ENCODE results near the gene CCR7.
A peak's percentile ranks its signal among the peaks of the same experiment; 100 is the strongest.

Gene CCR7

DNA sequence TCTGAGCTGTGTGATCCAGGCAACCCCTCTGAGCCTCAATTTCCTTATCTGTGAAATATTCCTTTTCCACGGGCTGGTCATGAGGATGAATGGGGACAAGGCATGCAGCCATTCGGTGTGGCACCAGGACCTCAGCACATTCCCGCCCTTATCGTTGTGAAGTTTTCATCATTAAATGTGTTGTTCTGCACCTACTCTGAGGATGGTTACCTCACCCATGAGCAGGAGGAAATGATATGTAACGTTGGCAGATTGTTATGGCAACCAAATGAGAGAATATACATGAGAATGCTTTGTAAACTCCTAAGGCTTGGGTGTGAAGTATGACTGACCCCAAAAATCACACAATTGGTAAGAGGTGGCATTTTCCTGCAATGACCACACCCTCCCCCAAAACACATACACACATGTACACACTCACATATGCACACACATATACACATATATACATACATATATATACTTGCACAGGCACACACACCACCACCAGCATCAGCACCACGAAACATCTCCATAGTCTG is 42.8 kb upstream of the CCR7 start:
- DNase-seq (ENCODE audit: low read depth) = no peak
- TF ChIP-seq, protein P1, sequence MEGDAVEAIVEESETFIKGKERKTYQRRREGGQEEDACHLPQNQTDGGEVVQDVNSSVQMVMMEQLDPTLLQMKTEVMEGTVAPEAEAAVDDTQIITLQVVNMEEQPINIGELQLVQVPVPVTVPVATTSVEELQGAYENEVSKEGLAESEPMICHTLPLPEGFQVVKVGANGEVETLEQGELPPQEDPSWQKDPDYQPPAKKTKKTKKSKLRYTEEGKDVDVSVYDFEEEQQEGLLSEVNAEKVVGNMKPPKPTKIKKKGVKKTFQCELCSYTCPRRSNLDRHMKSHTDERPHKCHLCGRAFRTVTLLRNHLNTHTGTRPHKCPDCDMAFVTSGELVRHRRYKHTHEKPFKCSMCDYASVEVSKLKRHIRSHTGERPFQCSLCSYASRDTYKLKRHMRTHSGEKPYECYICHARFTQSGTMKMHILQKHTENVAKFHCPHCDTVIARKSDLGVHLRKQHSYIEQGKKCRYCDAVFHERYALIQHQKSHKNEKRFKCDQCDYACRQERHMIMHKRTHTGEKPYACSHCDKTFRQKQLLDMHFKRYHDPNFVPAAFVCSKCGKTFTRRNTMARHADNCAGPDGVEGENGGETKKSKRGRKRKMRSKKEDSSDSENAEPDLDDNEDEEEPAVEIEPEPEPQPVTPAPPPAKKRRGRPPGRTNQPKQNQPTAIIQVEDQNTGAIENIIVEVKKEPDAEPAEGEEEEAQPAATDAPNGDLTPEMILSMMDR (IDR thresholded peaks at IDR 0.05; ENCODE audit: insufficient read depth, low read depth, low read length, missing control alignments) = no peak
- no peak overlapping the region for H3K4me3 ChIP-seq (ENCODE audit: low read depth, low read length)

DNA sequence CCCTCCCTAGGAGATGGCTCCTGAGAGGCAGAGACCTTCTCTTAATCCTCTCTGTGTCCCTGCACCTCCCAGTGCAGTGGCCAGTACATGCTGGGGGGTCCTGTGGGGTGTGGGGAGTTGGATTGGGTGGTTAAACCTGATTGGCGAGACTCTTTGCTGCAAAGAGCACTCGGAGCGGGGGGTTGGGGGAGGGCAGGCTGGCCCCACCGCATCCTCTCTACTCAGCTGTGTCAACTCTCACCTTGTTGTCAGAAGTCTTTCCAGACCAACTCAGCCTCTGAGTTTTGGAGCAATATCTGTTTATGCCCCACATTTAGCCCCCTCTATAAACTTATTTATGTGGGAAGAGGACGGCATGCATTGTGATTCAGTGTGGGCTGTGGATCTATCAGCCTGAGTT is 42.4 kb upstream of the CCR7 start:
- TF ChIP-seq, protein P1 (IDR thresholded peaks at IDR 0.05; ENCODE audit: insufficient read depth, low read depth, low read length, missing control alignments) = no peak
- no peak overlapping the region for H3K4me3 ChIP-seq (ENCODE audit: low read depth, low read length)
- DNase-seq (ENCODE audit: low read depth) = no peak

DNA sequence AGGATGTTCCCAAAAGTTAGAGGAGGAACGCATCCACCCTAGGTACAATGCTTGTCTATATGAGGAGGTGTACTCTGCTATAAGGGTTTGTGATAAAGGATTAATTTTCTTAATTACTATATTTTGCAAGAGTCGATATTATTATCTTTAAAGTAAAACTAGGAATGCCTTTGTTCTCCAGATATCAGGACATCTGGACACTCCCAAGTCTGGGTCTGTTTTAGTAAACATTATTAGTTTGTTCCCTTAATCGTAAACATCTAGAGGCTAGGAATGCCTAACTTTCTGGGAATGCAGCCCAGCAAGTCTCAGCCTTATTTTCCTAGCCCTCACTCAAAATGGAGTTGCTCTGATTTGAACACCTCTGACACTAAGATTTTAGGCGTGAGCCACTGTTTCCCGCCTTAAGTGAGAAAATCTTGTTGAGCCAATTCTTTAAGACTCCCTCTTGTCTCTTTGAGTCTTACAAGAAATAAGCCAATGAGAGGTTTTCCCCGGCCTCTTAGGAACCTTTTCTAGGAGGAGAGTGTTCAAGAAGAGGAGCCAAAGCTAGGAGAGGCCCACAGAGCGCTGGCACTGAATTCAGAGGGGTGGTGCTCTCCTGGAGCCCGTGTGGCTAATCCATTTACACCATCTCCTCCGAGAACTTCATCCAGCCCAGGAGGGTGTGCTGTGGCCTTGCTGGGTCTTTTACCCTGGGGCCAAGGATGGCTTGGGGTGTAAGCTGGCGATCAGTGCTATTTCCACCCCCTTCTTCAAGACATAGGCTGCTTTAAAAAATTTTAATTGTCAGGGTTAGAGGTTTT is 41.5 kb upstream of the CCR7 start:
- DNase-seq (ENCODE audit: low read depth) = no peak
- H3K4me3 ChIP-seq (ENCODE audit: low read depth, low read length) = no peak overlapping the region
- TF ChIP-seq, protein P1 (IDR thresholded peaks at IDR 0.05; ENCODE audit: insufficient read depth, low read depth, low read length, missing control alignments) = no peak

DNA sequence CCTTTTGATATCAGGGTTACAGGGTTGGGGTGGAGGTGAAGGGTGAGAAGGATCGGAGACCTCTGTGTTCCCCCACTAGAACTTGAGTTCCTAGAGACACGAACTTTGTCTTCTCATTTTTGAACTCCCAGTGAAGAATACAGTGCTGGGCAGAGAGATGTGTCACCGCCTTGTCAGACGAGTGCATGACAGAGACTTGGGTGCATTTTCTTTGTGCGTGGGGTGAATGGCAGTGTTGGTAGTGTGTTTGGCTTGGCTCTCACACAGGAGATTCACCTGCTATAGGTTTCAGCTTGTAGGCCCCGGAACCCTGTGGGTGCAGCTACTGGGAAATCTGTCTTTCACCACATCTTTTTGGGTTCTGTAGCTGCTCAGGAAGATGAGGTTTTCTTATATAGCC is 40.0 kb upstream of the CCR7 start:
- H3K4me3 ChIP-seq (ENCODE audit: low read depth, low read length) = no peak overlapping the region
- DNase-seq (ENCODE audit: low read depth) = no peak
- TF ChIP-seq, protein P1 (IDR thresholded peaks at IDR 0.05; ENCODE audit: insufficient read depth, low read depth, low read length, missing control alignments) = no peak

DNA sequence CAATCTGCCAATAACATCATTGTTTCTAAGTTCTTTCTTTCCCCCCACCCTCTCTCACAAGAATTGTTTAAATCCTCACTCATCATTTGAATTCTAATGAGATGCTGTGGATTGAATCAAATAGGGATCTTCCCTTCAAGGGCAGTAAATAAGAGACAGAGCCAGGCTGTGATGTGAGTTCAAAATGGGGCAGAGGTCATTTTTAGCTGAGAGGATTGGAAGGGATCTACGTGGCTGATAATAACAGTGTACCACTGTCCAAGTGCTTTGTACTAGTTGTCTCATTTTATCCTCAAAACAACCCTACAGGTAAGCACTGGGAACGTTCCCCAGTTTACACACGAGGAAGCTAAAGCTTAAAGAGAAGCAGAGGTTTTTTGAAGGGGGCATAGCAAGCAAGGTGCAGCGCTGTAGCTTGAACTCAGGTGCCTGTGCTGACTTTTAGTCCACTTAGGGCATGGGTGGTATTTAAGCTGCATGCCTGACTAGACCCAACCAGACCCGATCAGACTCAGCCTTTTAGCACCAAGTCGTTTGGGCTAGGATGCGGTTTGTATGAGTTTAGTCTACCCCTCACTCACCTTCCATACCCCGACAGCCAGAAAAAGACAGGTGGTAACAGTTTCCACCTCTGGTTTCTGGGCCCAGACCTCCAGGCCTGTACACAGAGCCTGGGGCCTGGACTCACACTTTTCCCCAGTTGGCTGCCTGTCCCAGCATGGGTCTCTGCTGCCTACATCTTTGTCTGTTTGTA is 39.2 kb upstream of the CCR7 start:
- TF ChIP-seq, protein P1 (IDR thresholded peaks at IDR 0.05; ENCODE audit: insufficient read depth, low read depth, low read length, missing control alignments) = no peak
- no peak for DNase-seq (ENCODE audit: low read depth)
- no peak overlapping the region for H3K4me3 ChIP-seq (ENCODE audit: low read depth, low read length)

DNA sequence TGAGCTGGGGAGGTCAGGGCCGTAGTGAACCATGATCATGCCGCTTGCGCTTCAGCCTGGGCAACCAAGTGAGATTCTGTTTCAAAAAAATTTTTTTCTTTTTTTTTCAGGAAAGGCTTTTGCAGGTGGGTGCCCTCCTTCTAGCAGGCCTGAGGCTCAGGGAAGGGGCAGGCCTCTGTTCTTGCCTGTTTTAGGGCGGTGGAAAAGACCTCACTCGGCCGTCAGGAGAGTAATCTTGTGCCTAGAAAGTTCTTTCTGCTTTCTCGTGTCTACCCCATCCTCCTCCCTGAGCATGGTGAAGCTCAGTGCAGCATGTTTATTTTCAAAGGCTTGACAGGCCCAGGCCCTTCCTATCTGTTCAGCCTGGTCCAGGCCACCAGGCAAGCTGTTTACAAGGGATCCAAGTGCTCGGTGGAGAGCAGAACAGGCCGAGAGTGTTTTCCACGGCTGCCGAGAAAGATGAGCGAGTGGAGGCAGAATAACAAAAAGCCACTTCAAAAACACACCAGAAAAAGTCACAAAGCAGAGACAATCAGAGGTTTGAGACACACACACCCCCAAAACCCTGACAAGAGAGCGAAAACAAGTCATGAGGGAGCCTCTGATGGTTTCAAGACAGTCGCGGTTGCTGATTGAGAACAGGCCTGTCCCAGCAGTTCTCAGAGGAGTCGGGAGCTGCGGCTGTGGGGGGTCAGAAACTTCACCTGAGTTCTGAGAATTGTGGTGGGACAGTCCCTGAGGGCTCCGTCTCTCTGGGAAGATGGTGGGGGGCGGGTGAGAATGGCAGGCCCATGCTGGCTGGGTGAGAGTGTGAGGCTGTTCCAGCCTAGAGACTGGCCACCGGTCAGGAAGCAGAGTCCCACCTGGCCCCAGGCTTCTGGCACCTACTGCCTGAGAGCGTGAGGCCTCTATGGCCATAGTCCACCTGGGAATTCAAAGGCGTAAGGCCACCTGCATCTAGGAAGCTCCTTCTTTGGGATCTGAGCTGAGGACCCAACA is 37.5 kb upstream of the CCR7 start:
- TF ChIP-seq, protein P1 (IDR thresholded peaks at IDR 0.05; ENCODE audit: insufficient read depth, low read depth, low read length, missing control alignments) = no peak
- peak; percentile 95 for DNase-seq (ENCODE audit: low read depth)
- no peak overlapping the region for H3K4me3 ChIP-seq (ENCODE audit: low read depth, low read length)

All from GM12865 (cell line).